ENCODE results near the gene MAP3K6.

The MAP3K6 gene

DNA sequence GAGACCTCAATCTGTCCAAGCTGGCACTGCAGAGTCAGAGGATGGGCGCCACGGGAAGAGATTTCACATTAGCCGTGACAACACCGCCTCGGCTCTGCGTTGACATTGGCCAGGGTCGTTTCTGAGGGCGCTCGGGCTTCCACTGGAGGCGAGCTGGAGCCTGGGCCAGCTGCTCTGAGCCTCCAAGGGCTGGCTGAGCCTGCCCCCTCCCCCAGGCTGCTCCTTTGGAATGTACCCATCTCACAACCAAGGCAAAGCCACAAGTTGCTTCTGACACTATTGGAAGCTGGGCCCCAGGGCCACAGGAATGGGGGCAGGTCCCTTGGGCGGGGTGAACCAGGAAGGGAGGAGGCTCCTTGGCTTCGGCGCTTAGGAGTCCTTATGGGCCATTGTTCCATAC, 38.3 kb upstream of the MAP3K6 start:
- TF ChIP-seq, protein P1, sequence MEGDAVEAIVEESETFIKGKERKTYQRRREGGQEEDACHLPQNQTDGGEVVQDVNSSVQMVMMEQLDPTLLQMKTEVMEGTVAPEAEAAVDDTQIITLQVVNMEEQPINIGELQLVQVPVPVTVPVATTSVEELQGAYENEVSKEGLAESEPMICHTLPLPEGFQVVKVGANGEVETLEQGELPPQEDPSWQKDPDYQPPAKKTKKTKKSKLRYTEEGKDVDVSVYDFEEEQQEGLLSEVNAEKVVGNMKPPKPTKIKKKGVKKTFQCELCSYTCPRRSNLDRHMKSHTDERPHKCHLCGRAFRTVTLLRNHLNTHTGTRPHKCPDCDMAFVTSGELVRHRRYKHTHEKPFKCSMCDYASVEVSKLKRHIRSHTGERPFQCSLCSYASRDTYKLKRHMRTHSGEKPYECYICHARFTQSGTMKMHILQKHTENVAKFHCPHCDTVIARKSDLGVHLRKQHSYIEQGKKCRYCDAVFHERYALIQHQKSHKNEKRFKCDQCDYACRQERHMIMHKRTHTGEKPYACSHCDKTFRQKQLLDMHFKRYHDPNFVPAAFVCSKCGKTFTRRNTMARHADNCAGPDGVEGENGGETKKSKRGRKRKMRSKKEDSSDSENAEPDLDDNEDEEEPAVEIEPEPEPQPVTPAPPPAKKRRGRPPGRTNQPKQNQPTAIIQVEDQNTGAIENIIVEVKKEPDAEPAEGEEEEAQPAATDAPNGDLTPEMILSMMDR (IDR thresholded peaks at IDR 0.05) = no peak

DNA sequence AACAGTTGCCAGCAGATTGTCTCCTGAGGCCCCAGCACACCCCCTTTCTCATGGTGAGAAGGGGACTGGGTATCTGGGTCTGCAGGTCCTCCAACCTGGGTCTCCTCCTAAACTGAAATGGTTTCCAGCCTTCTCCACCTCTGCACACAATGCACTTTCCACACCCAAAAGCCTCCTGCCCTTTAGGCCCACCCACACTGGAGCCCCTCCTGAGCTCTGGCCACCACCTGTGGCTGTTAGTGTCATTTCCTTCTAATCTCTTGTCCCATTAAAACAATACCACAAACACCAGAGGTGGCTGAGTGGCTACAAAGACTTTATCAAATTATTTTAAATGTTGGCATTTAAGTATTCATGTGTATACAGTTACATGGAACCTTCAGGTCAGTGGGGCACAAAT, 37.2 kb upstream of the MAP3K6 start:
- TF ChIP-seq, protein P1 (IDR thresholded peaks at IDR 0.05) = no peak

DNA sequence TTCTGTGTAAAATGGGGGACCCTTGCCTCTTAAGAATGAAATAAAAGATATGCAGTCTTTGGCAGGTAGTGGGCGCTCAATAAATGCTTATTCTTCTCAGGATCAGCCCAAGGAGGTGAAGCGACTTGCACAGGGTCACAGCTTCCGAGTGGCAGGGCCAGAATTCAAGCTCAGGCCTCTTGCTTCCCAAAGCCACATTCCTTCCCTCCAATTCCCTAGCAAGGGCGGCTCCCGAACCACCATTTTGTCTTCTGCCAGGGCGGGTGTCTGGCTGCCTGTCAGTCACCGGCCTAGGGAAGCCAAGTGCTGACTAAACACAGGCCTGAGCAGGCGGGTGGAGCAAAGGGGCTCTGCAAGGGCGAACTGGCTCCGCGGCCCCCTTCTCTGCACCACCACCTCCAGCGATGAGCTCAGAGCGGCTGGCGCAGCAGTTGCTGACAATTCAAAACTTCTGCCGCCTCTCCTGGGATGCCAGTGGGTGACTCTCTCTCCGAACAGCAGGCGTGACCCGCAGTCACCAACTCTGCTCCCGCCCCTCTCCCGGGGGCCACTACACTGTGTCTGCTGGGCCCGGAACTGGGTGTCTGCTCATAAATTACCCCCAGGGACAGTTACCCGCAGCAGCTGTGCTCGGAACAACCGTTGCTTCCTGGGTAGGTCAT, 36.4 kb upstream of the MAP3K6 start:
- TF ChIP-seq, protein P1 (IDR thresholded peaks at IDR 0.05) = no peak

DNA sequence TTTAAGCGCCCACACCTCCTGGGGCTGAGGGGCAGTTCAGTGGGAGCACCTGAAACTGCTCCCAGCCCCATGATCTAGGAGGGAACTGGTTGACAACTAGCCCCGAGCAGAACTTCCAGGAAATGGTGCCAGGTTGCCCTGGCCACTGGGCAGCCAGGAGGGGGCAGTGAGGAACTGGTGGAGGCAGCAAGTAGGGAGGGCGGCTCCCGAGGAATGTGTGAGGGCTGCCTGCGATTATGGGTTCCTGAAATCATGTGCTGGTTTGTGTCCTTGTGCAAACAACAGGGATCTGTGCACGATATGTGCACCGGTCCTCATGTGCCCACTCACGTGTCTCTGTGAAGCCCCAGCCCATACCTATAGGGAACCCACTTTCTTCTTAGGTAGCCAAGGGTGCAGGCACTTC, 35.6 kb upstream of the MAP3K6 start:
- TF ChIP-seq, protein P1 (IDR thresholded peaks at IDR 0.05) = peak; percentile 29; the same call in 1 of the 2 replicates

DNA sequence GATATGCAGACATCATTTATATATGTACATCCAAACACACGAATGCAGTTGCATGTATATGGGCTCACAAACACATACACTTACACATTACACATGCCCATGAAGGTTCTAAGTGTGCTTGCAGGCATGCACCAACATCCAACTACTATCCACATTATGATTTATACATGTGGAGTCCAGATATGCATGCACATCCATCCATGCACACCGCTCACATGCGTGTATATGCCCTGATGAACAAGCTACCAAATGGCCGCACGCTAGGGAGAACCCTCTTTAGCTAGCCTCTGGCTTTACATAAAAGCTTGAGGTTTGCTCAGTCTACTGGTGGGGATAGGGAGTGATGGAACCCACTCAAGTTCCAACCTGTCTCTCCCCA, 34.2 kb upstream of the MAP3K6 start:
- TF ChIP-seq, protein P1 (IDR thresholded peaks at IDR 0.05) = no peak

DNA sequence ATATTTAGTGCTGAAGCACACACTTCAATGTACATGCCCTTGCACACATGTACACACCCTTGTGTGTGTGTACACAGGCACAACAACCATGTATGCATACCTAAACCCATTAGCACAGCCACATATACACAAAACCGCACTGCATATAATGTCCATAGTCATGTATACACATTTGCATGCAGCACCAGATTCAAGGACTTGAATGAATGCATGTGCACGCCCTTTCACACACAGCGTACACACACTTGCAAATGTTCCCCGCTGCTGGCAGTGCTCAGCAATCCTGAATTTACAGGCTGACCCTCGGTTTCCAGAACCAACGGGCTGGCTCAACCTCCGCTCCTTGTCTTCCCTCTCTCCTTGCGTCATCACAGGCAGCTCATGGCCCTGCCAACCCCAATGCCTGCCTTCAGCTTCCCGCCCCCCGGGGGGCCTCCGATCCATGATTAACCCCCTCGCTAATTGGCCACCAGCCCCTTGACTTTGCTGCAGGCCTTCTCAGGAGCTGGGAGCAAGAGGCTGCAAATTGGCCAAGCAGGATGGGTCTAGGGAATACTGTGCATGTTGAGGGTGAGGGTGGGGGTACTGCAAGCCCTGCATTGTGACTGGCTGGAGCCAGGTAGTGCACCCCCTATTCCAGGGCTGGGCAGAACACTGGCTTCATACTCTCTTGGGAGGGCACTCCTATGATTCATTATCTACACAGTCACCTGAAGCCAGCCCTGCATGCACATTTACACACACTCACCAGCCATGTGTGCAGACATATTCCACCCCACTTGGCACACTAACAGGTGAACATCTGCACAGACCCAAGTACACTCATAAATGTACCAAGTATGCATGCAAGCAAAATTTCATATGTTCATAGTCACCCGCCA, 33.6 kb upstream of the MAP3K6 start:
- TF ChIP-seq, protein P1 (IDR thresholded peaks at IDR 0.05) = no peak

DNA sequence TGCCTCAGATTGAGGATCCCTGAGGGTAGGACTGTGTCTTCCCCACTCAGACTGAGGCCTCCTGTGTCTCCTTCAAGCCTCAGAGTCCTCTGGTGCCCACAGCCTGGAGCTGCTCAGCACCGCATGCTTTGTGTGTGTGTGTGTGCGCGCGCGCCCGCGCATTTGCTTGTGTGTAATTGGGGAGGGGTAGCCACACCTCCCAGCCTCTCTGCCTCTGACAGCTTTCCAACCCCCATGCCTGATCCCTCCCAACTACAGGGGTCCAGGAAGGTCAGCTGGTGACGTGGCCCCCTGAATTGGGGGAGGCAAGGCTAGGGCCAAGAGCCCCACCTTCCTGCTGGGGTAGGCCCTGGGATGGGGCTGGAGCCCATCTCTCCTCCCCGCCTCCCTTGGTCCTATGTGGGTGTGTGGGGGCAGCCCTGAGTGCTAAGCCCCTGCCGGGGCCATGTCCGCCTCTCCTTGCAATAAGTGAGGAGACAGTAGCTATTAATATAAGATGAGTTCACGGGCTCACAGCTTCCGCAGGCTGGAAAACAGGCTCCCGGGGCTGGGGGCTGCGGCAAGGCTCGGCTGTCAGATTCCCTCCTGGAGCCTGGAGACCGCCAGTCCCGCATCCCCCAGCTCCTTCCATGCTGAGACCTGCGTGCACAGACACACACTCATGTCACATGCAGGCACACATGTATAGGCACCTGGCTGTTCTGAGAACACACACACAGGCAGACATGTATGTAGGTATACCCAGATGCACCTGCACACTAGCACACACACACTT, 32.7 kb upstream of the MAP3K6 start:
- TF ChIP-seq, protein P1 (IDR thresholded peaks at IDR 0.05) = no peak
